ENCODE results near the gene ASTL. TPM values are rescaled to one million over a fixed set of nuclear protein-coding genes. Genes with fewer than 3 reads are reported as not detected.
A peak's percentile ranks its signal among the peaks of the same experiment; 100 is the strongest.

ASTL gene
- total RNA-seq = not detected in 3 replicates
- long read RNA-seq = 0 reads

DNA sequence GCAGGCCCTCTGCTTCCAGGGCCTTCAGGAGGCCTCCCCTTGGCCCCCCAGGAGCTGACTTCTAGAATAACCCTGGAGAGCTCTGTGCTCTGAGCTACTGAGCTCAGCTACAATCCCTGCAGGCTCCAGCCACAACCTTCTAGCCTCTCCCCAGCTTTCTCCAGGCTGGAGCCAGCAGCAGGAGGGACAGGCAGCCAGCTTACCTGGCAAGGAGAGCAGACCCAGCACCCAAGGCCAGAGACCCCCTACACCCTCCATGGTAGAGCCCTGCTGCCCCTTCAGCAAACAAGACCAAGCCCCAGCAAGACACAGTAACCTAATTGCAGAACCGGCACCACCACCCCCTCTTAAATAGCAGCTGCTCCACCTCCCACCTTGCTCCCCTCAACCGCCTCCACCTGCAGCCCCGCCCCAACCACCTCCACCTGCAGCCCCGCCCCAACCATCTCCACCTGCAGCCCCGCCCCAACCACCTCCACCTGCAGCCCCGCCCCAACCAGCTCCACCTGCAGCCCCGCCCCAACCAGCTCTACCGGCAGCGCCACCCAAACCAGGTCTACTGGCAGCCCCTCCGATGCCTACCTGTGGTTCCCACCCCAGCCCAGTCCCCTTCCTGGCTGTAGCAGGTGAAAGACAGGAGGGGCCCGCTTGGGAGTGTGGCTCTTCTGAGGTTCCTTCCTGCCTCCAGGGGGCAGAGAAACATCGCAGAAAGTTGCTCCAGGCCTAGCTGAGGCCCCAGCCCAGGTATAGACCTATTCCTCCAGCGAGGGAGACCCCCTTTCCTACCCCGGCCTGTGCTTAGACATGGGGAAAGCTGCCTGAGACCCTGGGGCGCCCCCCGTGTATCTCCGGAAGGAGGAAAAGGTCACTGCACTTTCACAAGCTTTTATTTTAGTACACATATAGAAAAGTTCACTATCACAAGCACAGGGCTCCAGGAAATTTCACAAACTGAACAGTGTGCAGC is at the start of gene ASTL:
Gene ASTL, minus strand, starts transcription at position 324 of the 967 bp plus-strand sequence. Its CDS starts 66 bp downstream, at position 258.
- DNase-seq (ENCODE audit: low spot score) = peak; percentile 80
- Mint-ChIP-seq H3K27me3 (ENCODE audit: low read depth) (peaks cover 28% of the 10 kb centered on the region), H3K36me3 (ENCODE audit: low read depth) (no peaks in the 10 kb centered on the region), H3K4me1 (ENCODE audit: low read depth) (no peaks in the 10 kb centered on the region), H3K27ac (ENCODE audit: unreplicated experiment) (no peak within 1 kb of the TSS), H3K9me3 (ENCODE audit: low read depth) (no peaks in the 10 kb centered on the region), H3K4me3 (ENCODE audit: unreplicated experiment) (no peak within 1 kb of the TSS)
- TF ChIP-seq, protein P1, sequence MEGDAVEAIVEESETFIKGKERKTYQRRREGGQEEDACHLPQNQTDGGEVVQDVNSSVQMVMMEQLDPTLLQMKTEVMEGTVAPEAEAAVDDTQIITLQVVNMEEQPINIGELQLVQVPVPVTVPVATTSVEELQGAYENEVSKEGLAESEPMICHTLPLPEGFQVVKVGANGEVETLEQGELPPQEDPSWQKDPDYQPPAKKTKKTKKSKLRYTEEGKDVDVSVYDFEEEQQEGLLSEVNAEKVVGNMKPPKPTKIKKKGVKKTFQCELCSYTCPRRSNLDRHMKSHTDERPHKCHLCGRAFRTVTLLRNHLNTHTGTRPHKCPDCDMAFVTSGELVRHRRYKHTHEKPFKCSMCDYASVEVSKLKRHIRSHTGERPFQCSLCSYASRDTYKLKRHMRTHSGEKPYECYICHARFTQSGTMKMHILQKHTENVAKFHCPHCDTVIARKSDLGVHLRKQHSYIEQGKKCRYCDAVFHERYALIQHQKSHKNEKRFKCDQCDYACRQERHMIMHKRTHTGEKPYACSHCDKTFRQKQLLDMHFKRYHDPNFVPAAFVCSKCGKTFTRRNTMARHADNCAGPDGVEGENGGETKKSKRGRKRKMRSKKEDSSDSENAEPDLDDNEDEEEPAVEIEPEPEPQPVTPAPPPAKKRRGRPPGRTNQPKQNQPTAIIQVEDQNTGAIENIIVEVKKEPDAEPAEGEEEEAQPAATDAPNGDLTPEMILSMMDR (IDR thresholded peaks at IDR 0.05) = peak; percentile 77

- TF ChIP-seq, protein P1 (IDR thresholded peaks at IDR 0.05) = no peak
- no peaks in the 10 kb centered on the region for H3K27me3 Mint-ChIP-seq (ENCODE audit: low read depth)
- H3K4me1 Mint-ChIP-seq (ENCODE audit: low read depth) = peaks cover 8% of the 10 kb centered on the region
- no peaks in the 10 kb centered on the region for H3K9me3 Mint-ChIP-seq (ENCODE audit: low read depth)
- H3K36me3 Mint-ChIP-seq (ENCODE audit: low read depth) = peaks cover 35% of the 10 kb centered on the region
- no peak overlapping the region for H3K4me3 Mint-ChIP-seq (ENCODE audit: unreplicated experiment)
- no peak for DNase-seq (ENCODE audit: low spot score)
- H3K27ac Mint-ChIP-seq (ENCODE audit: unreplicated experiment) = no peak overlapping the region
Measured at GRCh38 chr2:96186562-96186961, 48.3 kb upstream of the ASTL start.

DNA sequence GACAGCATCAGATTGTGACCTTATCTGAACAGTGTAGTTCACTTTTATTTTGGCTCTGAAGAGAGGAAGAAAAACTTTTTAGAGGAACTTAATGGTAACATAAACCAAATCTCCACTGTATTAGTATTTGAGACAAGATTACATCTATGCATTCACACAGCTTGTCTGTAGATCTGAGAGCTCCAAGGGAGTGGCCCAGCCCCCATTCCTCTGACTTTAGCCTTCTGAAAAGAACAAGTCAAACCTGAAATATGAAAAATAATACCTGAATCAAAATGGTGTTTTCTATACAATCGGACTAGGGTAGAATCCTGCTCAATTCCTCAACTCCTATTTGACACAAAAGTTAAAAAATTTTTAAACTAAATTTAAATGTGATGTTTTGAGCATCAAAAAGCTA is 47.2 kb upstream of the ASTL start:
- no peaks in the 10 kb centered on the region for H3K9me3 Mint-ChIP-seq (ENCODE audit: low read depth)
- TF ChIP-seq, protein P1 (IDR thresholded peaks at IDR 0.05) = no peak
- peaks cover 31% of the 10 kb centered on the region for H3K36me3 Mint-ChIP-seq (ENCODE audit: low read depth)
- no peak overlapping the region for H3K4me3 Mint-ChIP-seq (ENCODE audit: unreplicated experiment)
- DNase-seq (ENCODE audit: low spot score) = no peak
- no peaks in the 10 kb centered on the region for H3K27me3 Mint-ChIP-seq (ENCODE audit: low read depth)
- no peak overlapping the region for H3K27ac Mint-ChIP-seq (ENCODE audit: unreplicated experiment)
- H3K4me1 Mint-ChIP-seq (ENCODE audit: low read depth) = peaks cover 8% of the 10 kb centered on the region

- Mint-ChIP-seq H3K36me3 (ENCODE audit: low read depth) (peaks cover 31% of the 10 kb centered on the region), H3K4me3 (ENCODE audit: unreplicated experiment) (no peak overlapping the region), H3K4me1 (ENCODE audit: low read depth) (peaks cover 8% of the 10 kb centered on the region), H3K27me3 (ENCODE audit: low read depth) (no peaks in the 10 kb centered on the region), H3K9me3 (ENCODE audit: low read depth) (no peaks in the 10 kb centered on the region), H3K27ac (ENCODE audit: unreplicated experiment) (no peak overlapping the region)
- TF ChIP-seq, protein P1 (IDR thresholded peaks at IDR 0.05) = no peak
- no peak for DNase-seq (ENCODE audit: low spot score)
Measured at GRCh38 chr2:96184989-96185388, 46.7 kb upstream of the ASTL start.

DNA sequence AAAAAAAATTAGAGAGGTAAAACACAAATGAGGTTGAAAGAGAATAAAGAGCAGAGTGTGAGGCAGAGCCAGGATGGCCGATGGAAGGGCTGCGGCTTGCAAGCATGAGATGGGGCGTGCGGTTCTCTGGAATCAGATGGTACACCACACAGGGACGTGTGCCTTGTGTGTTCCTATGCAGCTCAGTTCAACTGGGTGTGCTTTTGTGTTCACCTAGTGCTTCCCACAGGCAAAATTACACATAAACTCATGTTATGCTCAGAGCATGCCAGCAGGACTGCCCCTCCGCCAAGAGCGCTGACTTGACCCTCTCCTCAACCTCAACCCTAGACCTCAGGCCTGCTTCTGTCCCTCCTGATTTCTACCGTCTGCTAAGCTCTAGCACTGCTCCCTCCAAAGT is 45.9 kb upstream of the ASTL start:
- no peak for DNase-seq (ENCODE audit: low spot score)
- H3K27ac Mint-ChIP-seq (ENCODE audit: unreplicated experiment) = no peak overlapping the region
- TF ChIP-seq, protein P1 (IDR thresholded peaks at IDR 0.05) = no peak
- no peak overlapping the region for H3K4me3 Mint-ChIP-seq (ENCODE audit: unreplicated experiment)
- H3K27me3 Mint-ChIP-seq (ENCODE audit: low read depth) = no peaks in the 10 kb centered on the region
- peaks cover 8% of the 10 kb centered on the region for H3K4me1 Mint-ChIP-seq (ENCODE audit: low read depth)
- peaks cover 29% of the 10 kb centered on the region for H3K36me3 Mint-ChIP-seq (ENCODE audit: low read depth)
- no peaks in the 10 kb centered on the region for H3K9me3 Mint-ChIP-seq (ENCODE audit: low read depth)

All from chondrocyte (in vitro differentiated cells).